CD4-positive, alpha-beta T cell treated with Interleukin-4 for 1 hour (primary cell): ENCODE results near the gene TTYH2.
"Not testable (repeated sequence)": the region's sequence is repeated elsewhere in the genome, so short reads cannot be mapped to it uniquely, and the experiment has no call there.

ENCODE experiments used
- DNase-seq, 2 donors: peaks; one replicate each; pipeline ENCODE4 v3.0.0-alpha.2; 2020 to 2022

TTYH2 gene

GRCh38 chr17:74267987-74268499 is 54.7 kb downstream of the TTYH2 start:
- DNase-seq: no peak

GRCh38 chr17:74268558-74268957 is 55.2 kb downstream of the TTYH2 start:
- DNase-seq: no peak

GRCh38 chr17:74270333-74270732 is 57.0 kb downstream of the TTYH2 start:
- no peak for DNase-seq

GRCh38 chr17:74271281-74271680 is 57.9 kb downstream of the TTYH2 start:
- DNase-seq: peak in 1 of 2 donors; percentile 33

GRCh38 chr17:74271901-74272561 is 58.7 kb downstream of the TTYH2 start:
- no peak for DNase-seq

- DNase-seq: no peak
Observed at GRCh38 chr17:74272731-74273201, 59.4 kb downstream of the TTYH2 start.

- peak; percentile 65 for DNase-seq
Observed at GRCh38 chr17:74274060-74274708, 60.8 kb downstream of the TTYH2 start, which contains the start of gene DNAI2. TSS of gene DNAI2 (plus strand) at chr17:74274234. CDS start at chr17:74281818, 7,584 bp downstream.

- peak; percentile 20 to 28 for DNase-seq
Observed at GRCh38 chr17:74274709-74275340, 61.5 kb downstream of the TTYH2 start.

- DNase-seq: no peak
Observed at GRCh38 chr17:74276051-74276476, 62.7 kb downstream of the TTYH2 start.

- DNase-seq: no peak
Observed at GRCh38 chr17:74276541-74277009, 63.2 kb downstream of the TTYH2 start.

GRCh38 chr17:74277935-74278334 is 64.6 kb downstream of the TTYH2 start:
- no peak for DNase-seq

GRCh38 chr17:74279617-74280016 is 66.2 kb downstream of the TTYH2 start:
- DNase-seq: not testable (repeated sequence)

- peak; percentile 79 to 83 for DNase-seq
Observed at GRCh38 chr17:74280093-74280513, 66.7 kb downstream of the TTYH2 start.

GRCh38 chr17:74281799-74282198 is 68.4 kb downstream of the TTYH2 start:
- DNase-seq: no peak

- not testable (repeated sequence) for DNase-seq
Observed at GRCh38 chr17:74282274-74282586, 68.9 kb downstream of the TTYH2 start.

GRCh38 chr17:74282587-74283370 is 69.4 kb downstream of the TTYH2 start:
- peak; percentile 68 to 83 for DNase-seq

GRCh38 chr17:74283371-74283673 is 70.0 kb downstream of the TTYH2 start:
- DNase-seq: no peak

- no peak for DNase-seq
Observed at GRCh38 chr17:74287031-74287602, 73.7 kb downstream of the TTYH2 start.

GRCh38 chr17:74288785-74289184 is 75.4 kb downstream of the TTYH2 start:
- DNase-seq: no peak

GRCh38 chr17:74289688-74290087 is 76.3 kb downstream of the TTYH2 start:
- DNase-seq: peak in 1 of 2 donors; percentile 14

- DNase-seq: no peak
Observed at GRCh38 chr17:74290340-74290739, 77.0 kb downstream of the TTYH2 start.

- no peak for DNase-seq
Observed at GRCh38 chr17:74292495-74292894, 79.1 kb downstream of the TTYH2 start.
